Measurements from ENCODE around the gene RSBN1. TPM values are rescaled to one million over a fixed set of nuclear protein-coding genes. Genes with fewer than 3 reads are reported as not detected.

Gene RSBN1
- total RNA-seq, 1 donor from 2014 or later, result 9.6 TPM

GRCh38 chr1:113792471-113792870, 19.8 kb downstream of the RSBN1 start:
- intact Hi-C loops (cut with DNase I), result no loop called here
- DNase-seq (no peak), ATAC-seq (ENCODE audit: poor library complexity) (no peak)

- ATAC-seq (ENCODE audit: poor library complexity) (no peak), DNase-seq (no peak)
- intact Hi-C loops (cut with DNase I), result no loop called here
Observed at GRCh38 chr1:113788802-113789201, 23.5 kb downstream of the RSBN1 start.

DNA sequence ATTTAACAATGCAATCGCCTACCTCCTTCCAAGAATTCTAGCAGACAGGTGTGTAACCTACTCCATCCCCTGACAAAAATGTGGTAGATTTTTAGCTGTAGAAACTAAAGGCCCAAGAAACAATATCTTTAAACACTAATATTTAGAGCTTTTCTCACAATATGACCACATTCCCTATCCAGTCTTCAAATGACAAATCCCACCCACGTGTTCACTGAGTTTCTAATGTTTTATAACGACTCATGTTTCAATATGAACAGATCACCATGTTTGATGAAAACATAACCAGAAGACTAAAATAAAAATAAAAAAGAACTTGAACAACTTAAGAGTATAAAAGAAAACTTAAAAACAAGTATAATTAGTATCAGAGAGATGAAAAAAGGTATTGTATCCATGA, 24.6 kb downstream of the RSBN1 start:
- no peak for ATAC-seq (ENCODE audit: poor library complexity)
- intact Hi-C loops (cut with DNase I), result no loop called here
- DNase-seq, result no peak

DNA sequence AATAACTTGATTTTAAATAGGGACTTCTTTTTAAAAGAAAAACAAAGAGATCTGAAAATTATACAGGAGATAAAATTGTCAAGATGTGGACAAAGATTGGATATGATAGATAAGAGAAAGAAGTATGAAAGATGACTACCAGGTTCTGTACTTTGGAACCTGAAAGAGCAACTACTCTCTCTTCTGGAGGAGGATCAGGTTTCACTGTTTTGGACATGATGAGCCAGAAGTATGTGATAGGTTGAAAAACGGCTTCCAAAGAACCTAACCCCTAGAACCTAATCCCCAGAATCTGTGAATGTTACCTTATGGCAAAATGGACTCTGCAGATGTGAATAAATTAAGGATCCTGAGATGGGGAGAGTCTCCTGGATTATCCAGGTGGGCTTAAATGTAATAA, 26.2 kb downstream of the RSBN1 start:
- DNase-seq (no peak), ATAC-seq (ENCODE audit: poor library complexity) (no peak)
- intact Hi-C loops (cut with DNase I), result no loop called here

DNA sequence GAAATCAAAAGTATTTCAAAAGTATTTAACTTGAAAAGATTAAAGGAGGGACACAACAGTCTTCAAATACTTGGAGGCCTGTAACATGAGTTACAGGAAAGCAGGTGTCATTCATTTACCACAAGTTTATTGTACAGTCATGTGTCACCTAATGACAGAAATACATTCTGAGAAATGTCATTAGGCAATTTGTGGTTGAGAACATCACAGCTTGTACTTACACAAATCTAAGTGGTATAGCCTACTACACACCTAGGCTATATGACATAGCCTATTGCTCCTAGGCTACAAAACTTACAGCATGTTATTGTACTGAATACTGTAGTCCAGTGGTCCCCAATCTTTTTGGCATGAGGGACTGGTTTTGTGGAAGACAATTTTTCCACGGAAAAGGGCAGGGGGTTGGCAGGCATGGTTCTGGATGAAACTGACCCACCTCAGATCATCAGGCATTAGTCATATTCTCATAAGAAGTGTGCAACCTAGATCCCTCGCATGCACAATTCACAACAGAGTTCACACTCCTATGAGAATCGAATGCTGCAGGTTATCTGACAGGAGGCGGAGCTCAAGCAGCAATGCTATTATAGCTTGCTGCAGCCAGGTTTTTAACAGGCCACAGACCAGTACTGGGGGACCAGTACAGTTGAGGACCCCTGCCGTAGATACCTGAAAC, 28.0 kb downstream of the RSBN1 start:
- DNase-seq (no peak), ATAC-seq (ENCODE audit: poor library complexity) (peak; percentile 29)
- intact Hi-C loops (cut with DNase I), result no loop called here

DNA sequence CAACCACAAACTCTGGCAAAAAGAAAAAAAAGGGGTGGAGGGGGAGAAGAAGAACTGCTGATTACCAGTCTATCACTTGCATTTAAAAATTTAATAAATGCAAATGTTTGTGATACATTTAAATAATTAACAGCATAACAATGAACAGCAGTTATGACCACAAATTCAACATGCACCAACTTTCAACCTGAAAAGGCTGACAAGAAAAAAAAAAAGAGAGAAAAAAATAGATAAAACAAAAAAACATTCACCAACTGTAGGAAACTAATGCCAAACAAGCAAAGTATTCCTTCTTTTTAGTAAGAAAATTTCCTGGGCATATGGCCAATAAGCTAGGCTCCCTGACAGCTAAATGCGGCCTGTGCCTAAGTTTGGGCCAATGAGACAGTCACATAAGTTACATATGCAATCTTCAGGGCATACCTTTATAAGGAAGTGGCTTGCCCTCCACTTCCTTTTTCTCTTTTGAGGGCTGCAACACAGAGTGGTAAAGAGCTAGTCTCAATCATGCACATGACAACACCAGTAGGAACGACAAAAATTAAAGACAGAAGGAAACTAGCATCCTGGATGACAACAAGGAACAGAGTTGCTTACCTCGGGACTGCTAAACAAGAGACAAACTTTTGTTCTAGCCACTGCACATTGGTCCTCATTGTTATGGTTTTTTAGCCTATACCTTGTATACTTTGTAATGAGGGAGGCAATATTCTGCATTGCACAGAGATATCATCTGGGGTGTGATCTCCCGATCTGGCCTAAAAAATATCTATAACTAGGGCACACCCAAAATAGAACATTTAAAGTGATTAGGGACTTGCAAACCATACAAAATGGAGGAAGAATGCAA, 28.8 kb downstream of the RSBN1 start:
- DNase-seq (no peak), ATAC-seq (ENCODE audit: poor library complexity) (peak; percentile 75)
- intact Hi-C loops (cut with DNase I), result no loop called here

GRCh38 chr1:113782406-113782805, 29.9 kb downstream of the RSBN1 start:
- ATAC-seq (ENCODE audit: poor library complexity), result peak; percentile 42
- DNase-seq, result no peak
- intact Hi-C loops (cut with DNase I), result no loop called here

DNA sequence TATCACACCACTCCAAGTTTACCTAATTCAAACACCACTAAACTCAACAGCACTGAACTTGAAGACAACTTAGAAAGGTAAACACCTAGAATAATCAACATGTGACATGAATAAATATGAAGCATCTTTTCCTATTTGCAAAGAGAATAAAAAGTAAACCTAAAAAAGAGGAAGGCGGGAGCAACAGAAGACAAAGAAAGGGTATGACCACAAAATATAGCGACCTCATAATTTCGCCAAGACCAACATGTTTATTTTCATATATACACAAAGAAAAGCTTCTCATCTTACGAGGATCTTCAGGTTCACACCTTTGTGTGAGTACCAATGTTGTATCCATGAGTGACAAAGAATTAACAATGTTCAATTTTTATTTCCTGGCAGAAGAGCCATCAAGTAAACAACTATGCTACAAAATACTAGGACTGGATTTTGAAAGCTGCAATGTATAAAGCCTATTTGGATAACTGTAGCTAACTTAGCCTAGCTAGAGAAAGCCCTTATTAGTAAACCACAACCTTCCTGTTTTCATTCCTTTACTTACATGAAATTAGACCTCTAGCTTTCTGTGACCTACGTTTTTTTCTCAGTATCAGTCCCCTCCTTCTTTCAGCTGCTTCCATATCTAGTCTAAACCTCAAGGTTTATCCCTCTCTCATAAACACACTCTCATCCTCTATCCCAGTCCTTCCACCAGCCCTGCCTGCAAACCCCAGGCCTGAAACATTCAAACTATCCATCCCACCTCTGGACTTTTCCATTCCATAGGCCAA, 31.7 kb downstream of the RSBN1 start:
- intact Hi-C loops (cut with DNase I), result no loop called here
- ATAC-seq (ENCODE audit: poor library complexity), result no peak
- no peak for DNase-seq

- DNase-seq, result no peak
- no peak for ATAC-seq (ENCODE audit: poor library complexity)
- intact Hi-C loops (cut with DNase I), result no loop called here
Observed at GRCh38 chr1:113779542-113779941, 32.7 kb downstream of the RSBN1 start.

DNA sequence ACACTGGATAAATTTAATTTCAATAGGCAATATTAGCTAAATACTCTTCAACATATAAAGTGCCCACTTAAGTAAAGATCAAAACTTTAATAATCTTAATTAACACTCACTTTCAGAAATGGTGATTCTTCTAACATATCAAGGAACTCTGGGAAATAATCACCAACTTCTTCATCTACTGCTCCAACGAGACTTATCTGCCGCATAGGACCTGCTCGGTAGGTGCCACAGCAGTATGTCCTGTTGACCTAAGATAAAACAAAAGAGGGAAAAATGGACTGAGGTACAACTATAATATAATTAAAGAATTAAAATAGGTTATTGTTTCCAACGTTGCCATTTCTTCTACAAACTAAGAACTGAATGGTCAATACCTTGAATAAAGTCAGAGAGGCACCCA, 34.7 kb downstream of the RSBN1 start:
- intact Hi-C loops (cut with DNase I), result no loop called here
- DNase-seq (no peak), ATAC-seq (ENCODE audit: poor library complexity) (no peak)

DNA sequence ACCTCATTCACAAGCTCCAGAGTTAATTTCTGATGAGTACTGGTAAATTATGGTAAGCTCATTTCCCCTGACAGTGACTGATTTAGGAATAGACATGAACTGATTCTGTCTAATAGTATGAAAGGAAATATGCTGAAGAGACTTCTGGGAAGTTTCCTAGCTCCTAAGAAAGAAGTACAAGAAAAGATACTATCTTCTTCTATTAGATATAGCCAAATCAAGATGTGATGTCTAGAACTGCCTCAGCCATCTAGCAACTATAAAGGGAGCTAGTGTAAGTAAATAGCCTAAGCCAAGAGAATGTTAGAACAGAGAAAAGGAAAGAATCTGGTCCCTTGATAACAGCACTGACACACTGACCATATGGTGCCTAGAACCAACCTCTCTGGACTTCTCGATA, 42.2 kb downstream of the RSBN1 start:
- intact Hi-C loops (cut with DNase I), result no loop called here
- ATAC-seq (ENCODE audit: poor library complexity) (no peak), DNase-seq (no peak)

- ATAC-seq (ENCODE audit: poor library complexity) (no peak), DNase-seq (no peak)
- intact Hi-C loops (cut with DNase I), result no loop called here
Observed at GRCh38 chr1:113769601-113769970, 42.7 kb downstream of the RSBN1 start.

GRCh38 chr1:113768916-113769600, 43.2 kb downstream of the RSBN1 start:
- DNase-seq, result no peak
- intact Hi-C loops (cut with DNase I), result no loop called here
- ATAC-seq (ENCODE audit: poor library complexity), result no peak

DNA sequence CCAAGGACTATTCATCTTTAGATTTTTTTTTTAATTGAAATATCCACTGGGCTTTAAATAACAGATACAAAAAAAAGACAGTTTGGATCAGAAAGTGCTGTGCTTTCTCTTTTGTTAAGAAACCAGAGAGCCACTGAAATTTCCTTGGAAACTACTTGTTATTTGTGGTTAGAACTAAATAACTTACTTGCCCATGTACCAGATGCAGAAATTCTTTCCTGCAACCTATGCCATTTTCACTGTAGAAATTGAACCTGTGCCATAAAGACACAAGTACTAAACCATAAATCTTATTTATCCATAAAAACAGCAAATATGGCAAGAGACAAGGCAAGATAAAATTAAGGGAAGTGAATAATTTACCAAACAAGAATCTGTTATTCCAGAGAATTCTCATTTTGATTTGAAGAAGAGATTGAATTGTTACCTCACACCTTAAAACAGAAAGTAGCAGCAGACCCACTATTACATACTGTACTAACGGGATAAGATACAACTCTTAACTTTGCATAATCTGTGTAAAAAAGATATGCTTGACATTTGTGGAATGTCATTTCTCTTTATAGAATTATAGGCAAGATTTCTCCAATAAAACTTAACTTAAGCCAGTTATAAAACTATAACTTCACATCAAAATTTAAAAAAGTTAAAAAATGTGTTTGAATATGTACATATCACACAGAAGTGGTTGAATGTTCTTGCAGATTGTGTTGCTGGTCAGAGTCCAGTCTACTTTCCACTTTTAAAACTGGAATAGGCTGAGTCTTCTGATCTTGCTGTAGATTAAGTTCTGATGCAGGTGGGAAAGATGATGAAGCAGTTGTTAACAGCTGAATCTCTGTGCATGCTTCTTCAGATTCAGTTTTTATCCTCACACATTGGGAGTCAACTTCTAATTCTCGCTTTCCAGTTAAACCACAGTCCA, 46.7 kb downstream of the RSBN1 start:
- no peak for ATAC-seq (ENCODE audit: poor library complexity)

DNA sequence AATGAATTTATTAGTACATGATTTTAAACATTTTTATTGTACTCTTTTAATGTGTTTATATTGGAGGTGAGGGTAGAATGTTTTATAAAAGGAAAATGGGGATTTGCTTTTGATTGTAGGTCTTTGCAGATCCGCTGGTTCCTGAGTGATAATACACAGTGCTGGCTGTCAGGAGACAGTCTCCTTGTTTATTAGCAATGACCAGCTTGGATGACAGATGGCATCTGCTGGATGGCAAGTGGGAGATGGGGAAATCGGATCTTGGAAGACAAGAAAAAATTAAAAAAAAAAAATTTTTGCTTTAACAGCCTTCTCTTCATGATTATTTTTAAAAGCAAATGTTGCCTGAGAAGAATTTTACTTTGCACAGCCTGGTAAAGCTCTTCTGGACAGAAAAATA, 48.6 kb downstream of the RSBN1 start:
- DNase-seq, result no peak
- intact Hi-C loops (cut with DNase I), result no loop called here
- ATAC-seq (ENCODE audit: poor library complexity), result no peak

More for the DNA sequence above, 46.7 kb downstream of the RSBN1 start:
- no peak for DNase-seq
- intact Hi-C loops (cut with DNase I), result no loop called here

GRCh38 chr1:113761937-113762336, 50.3 kb downstream of the RSBN1 start:
- no peak for ATAC-seq (ENCODE audit: poor library complexity)
- intact Hi-C loops (cut with DNase I), result no loop called here
- no peak for DNase-seq

DNA sequence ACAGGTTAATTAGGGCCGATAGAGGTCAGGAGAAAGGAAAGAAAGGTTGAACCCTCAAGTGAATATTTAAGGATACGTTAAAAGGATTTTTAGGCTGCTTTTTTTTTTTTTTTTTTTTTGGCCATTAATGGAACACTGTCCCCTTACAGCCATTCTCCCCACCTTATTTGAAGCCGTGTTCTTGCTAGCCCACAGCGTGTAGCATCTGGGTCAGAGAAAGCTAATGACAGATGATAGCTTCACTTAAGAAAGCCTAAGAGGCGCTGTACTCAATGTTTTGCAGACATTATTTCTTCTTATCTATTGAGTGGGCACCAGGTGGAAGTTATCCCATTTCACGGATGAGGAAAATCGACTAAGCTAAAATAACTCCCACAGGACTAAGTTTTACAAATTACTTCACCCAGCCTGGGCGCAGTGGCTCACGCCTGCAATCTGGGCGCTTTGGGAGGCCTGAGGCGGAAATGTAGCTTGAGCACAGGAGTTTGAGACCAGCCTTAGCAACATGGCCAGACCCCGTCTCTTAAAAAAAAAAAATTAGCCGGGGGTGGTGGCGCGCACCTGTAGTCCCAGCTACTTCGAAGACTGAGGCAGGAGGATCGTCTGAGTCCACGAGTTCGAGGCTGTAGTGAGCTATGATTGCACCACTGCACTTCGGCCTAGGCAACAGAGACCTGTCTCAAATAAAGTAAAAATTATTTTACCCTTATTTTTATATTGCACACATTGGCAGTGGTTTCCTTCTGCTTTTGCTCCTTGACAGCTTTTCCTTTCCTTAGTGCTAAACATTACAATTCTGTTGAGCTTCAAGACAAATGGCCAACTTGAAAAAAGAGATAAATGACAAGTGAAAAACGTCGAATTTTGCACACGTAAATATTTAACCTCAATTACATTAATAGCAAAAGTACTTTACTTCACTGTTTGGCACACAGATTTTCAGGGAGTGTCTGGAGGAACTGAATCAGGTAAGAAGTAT, 51.9 kb downstream of the RSBN1 start:
- intact Hi-C loops (cut with DNase I), result no loop called here
- ATAC-seq (ENCODE audit: poor library complexity) (no peak), DNase-seq (no peak)

All from Right ventricle myocardium superior (tissue), 1 donor.